IMR-90 (cell line): ENCODE results near the gene APOA4.

ENCODE experiments used
- BHLHE40 ChIP-seq: fragments of 150-350 bp; IDR thresholded peaks from 2 replicates; pipeline ENCODE4 v1.6.1; 2016; ENCODE audit warnings: mild to moderate bottlenecking, low read depth, low read length
- CEBPB ChIP-seq: IDR thresholded peaks from 2 replicates; pipeline ENCODE4 v1.6.1; 2012; ENCODE audit warnings: low read depth, low read length, improper control_type of control experiment
- CHD1 ChIP-seq: IDR thresholded peaks from 2 replicates; pipeline ENCODE4 v1.6.1; 2012; ENCODE audit warnings: low read depth, low read length, improper control_type of control experiment
- CTCF ChIP-seq: conservative IDR thresholded peaks from 2 replicates; pipeline ENCODE4 v1.5.1; 2012; ENCODE audit warnings: mild to moderate bottlenecking, low read depth, low read length, improper control_type of control experiment
- ELK1 ChIP-seq: fragments of 150-350 bp; IDR thresholded peaks from 2 replicates; pipeline ENCODE4 v1.6.1; 2016; ENCODE audit warnings: low read depth, mild to moderate bottlenecking, low read length, moderate library complexity, borderline replicate concordance
- FOS ChIP-seq: fragments of 150-350 bp; IDR thresholded peaks from 2 replicates; pipeline ENCODE4 v1.6.1; 2016; ENCODE audit warnings: low read depth, low read length
- MAFK ChIP-seq: IDR thresholded peaks from 2 replicates; pipeline ENCODE4 v1.6.1; 2012; ENCODE audit warnings: low read depth, low read length, improper control_type of control experiment
- MXI1 ChIP-seq: IDR thresholded peaks from 2 replicates; pipeline ENCODE4 v1.6.1; 2012; ENCODE audit warnings: low read depth, mild to moderate bottlenecking, low read length, moderate library complexity, borderline replicate concordance
- POLR2A ChIP-seq: IDR thresholded peaks from 2 replicates; pipeline ENCODE4 v1.6.1; 2012; ENCODE audit warnings: mild to moderate bottlenecking, low read depth, low read length
- RAD21 ChIP-seq: IDR thresholded peaks from 2 replicates; pipeline ENCODE4 v1.6.1; 2012; ENCODE audit warnings: low read length, improper control_type of control experiment
- RCOR1 ChIP-seq: IDR thresholded peaks from 2 replicates; pipeline ENCODE4 v1.6.1; 2012; ENCODE audit warnings: mild to moderate bottlenecking, low read length, improper control_type of control experiment; ENCODE audit not compliant: insufficient replicate concordance
- RFX5 ChIP-seq: IDR thresholded peaks from 2 replicates; pipeline ENCODE4 v1.8.0; 2012; ENCODE audit warnings: low read depth, mild to moderate bottlenecking, low read length, moderate library complexity
- USF2 ChIP-seq: fragments of 150-350 bp; IDR thresholded peaks from 2 replicates; pipeline ENCODE4 v1.6.1; 2017; ENCODE audit warnings: mild to moderate bottlenecking, antibody characterized with exemption, low read length, low read depth

GRCh38 chr11:116856423-116856822 is 33.3 kb upstream of the APOA4 start:
- no peak for TF ChIP-seq POLR2A
- no peak for TF ChIP-seq CEBPB
- no peak for TF ChIP-seq CTCF
- no peak for TF ChIP-seq CHD1
- TF ChIP-seq USF2, result no peak
- TF ChIP-seq RFX5, result no peak
- TF ChIP-seq ELK1, result no peak
- no peak for TF ChIP-seq MAFK
- no peak for TF ChIP-seq RAD21
- TF ChIP-seq FOS, result no peak
- TF ChIP-seq BHLHE40, result no peak
- no peak for TF ChIP-seq MXI1
- no peak for TF ChIP-seq RCOR1
